ENCODE results near the gene C3orf18. TPM values are rescaled to one million over a fixed set of nuclear protein-coding genes. Genes with fewer than 3 reads are reported as not detected.

Gene C3orf18
- total and polyA plus RNA-seq, 9 of the 15 experiments (the other 6 are each of a cell fraction or from before 2014, with no cell fraction given): 0.01 to 2.3 (median 0.94) TPM

GRCh38 chr3:50600141-50600753 is 32.7 kb upstream of the C3orf18 start:
- Histone ChIP-seq H3K36me3 (ENCODE audit: control insufficient read depth, insufficient read depth, low read length) (peaks cover 19% of the 10 kb centered on the region; the same call in 2 of the 3 replicates), H3K9ac (ENCODE audit: insufficient read depth in 1 of 2, low read depth in 2 of 2, low read length in 2 of 2) (peak overlapping the region; percentile 74 to 89), H3K27me3 (ENCODE audit: control insufficient read depth in 2 of 2, insufficient read depth in 2 of 2, low read length in 2 of 2) (no peaks in the 10 kb centered on the region), H3K9me3 (replicated peaks; ENCODE audit: control insufficient read depth, insufficient read depth, low read depth, low read length) (no peaks in the 10 kb centered on the region), H3K9me1 (ENCODE audit: control insufficient read depth, insufficient read depth, low read length) (no peaks in the 10 kb centered on the region), H3K4me2 (ENCODE audit: insufficient read depth, low read length) (peak overlapping the region; percentile 78), H3K27ac (ENCODE audit: extremely low read depth, low read depth, low read length) (peak overlapping the region; percentile 96), H3K4me3 (no peak overlapping the region), H3K79me2 (ENCODE audit: control insufficient read depth, insufficient read depth, low read length) (peaks cover 26% of the 10 kb centered on the region), H4K20me1 (replicated peaks; ENCODE audit: control insufficient read depth, insufficient read depth, low read length) (no peaks in the 10 kb centered on the region), H3K4me1 (replicated peaks in 1 of 2; ENCODE audit: control insufficient read depth in 2 of 2, insufficient read depth in 2 of 2, low read length in 2 of 2) (peaks cover 53 to 66% of the 10 kb centered on the region in 2 experiments), H2AFZ (ENCODE audit: low read depth, low read length) (no peak overlapping the region)
- no TSS peak for BruUV-seq (replicated peaks)
- peak; percentile 33 to 87 (median 52) for DNase-seq (ENCODE audit: extremely low read depth in 1 of 4, low spot score in 3 of 4)
- ChIA-PET POLR2A (interaction anchor here (0.6 to 3.9 kb wide), 4 partner anchors 10 to 255 kb away, joined by 3 to 44 read pairs (median 4); partner anchors contain the start of gene ZMYND10), CTCF (ENCODE audit: low intra/inter-chr PET ratio) (interaction anchor here (0.8 kb wide), 1 partner anchor 14 kb away, joined by 4 read pairs; no protein-coding TSS in a partner anchor)
- peak; percentile 62 for ATAC-seq
- peak; percentile 87 for FAIRE-seq
- in situ Hi-C loops (cut with MboI): no loop called here
- 10% methylated on average over 5 of the region's 9 CpGs for WGBS (ENCODE audit: insufficient coverage, low coverage, missing lambda C conversion rate)
- intact Hi-C loops (cut with micrococcal nuclease): no loop called here
- TF ChIP-seq HDGF (IDR thresholded peaks at IDR 0.05) (0 out of 2 replicates have a peak, but pooled peaks have one; percentile 23), BCOR (IDR thresholded peaks at IDR 0.05) (peak; percentile 99), SMARCA4 (IDR thresholded peaks at IDR 0.05) (peak; percentile 52), RBM39 (optimal IDR thresholded peaks at IDR 0.05; ENCODE audit: low read depth, low read length) (peak; percentile 65), PTBP1 (IDR thresholded peaks at IDR 0.05; ENCODE audit: low read depth, low read length) (0 out of 2 replicates have a peak, but pooled peaks have one; percentile 73), MAZ (CRISPR knock-in tag; conservative IDR thresholded peaks at IDR 0.05 in 1 of 2, IDR thresholded peaks at IDR 0.05 in 1 of 2) (peak; percentile 27 to 71; a peak in 2 of 4 replicates), PKNOX1 (IDR thresholded peaks at IDR 0.05) (no peak), NEUROD1 (IDR thresholded peaks at IDR 0.05; ENCODE audit: borderline replicate concordance, low read depth, low read length, partially characterized antibody) (peak; percentile 13), ZNF668 (CRISPR knock-in tag; IDR thresholded peaks at IDR 0.05) (no peak), ASH1L (IDR thresholded peaks at IDR 0.05; ENCODE audit: borderline replicate concordance, low read depth, partially characterized antibody) (peak; percentile 47), GMEB1 (CRISPR knock-in tag; IDR thresholded peaks at IDR 0.05) (no peak), CREB5 (CRISPR knock-in tag; IDR thresholded peaks at IDR 0.05) (no peak), CBFA2T3 (IDR thresholded peaks at IDR 0.05) (0 out of 2 replicates have a peak, but pooled peaks have one; percentile 25), MTA3 (IDR thresholded peaks at IDR 0.05; ENCODE audit: borderline replicate concordance) (peak; percentile 63; the same call in 1 of the 2 replicates), GTF2A2 (tag; IDR thresholded peaks at IDR 0.05) (no peak), NFYB (IDR thresholded peaks at IDR 0.05; ENCODE audit: extremely low read depth, insufficient read length) (no peak), ELF4 (CRISPR knock-in tag; IDR thresholded peaks at IDR 0.05) (no peak), CCAR2 (IDR thresholded peaks at IDR 0.05; ENCODE audit: low read depth, low read length) (no peak), RAD21 (CRISPR knock-in tag; conservative IDR thresholded peaks at IDR 0.05 in 1 of 2, IDR thresholded peaks at IDR 0.05 in 1 of 2) (peak in 1 of 2 experiments; percentile 7; a peak in 1 of 4 replicates), HDAC3 (IDR thresholded peaks at IDR 0.05; ENCODE audit: borderline replicate concordance, partially characterized antibody) (peak; percentile 50)
